GM21381 (cell line): ENCODE data around the gene CFAP73.

Source experiments
- ATAC-seq: cut with Tn5 transposase; IDR thresholded peaks from one replicate; pipeline ENCODE4 v1.9.1; 2021; ENCODE audit warnings: mild to moderate bottlenecking, moderate library complexity; ENCODE audit not compliant: unreplicated experiment

CFAP73 gene

GRCh38 chr12:113119980-113120669 lies 29.4 kb upstream of the CFAP73 start:
- no peak for ATAC-seq

GRCh38 chr12:113120670-113121370 lies 28.7 kb upstream of the CFAP73 start:
- ATAC-seq = no peak

- no peak for ATAC-seq
Measured at GRCh38 chr12:113127791-113128199, 21.7 kb upstream of the CFAP73 start.

GRCh38 chr12:113128802-113129663 lies 20.5 kb upstream of the CFAP73 start:
- no peak for ATAC-seq

GRCh38 chr12:113129664-113130456 lies 19.7 kb upstream of the CFAP73 start:
- ATAC-seq = no peak

- no peak for ATAC-seq
Measured at GRCh38 chr12:113130457-113131135, 18.9 kb upstream of the CFAP73 start.

GRCh38 chr12:113131556-113131955 lies 18.0 kb upstream of the CFAP73 start:
- ATAC-seq = no peak

GRCh38 chr12:113133036-113133435 lies 16.5 kb upstream of the CFAP73 start:
- no peak for ATAC-seq

GRCh38 chr12:113133666-113134065 lies 15.9 kb upstream of the CFAP73 start:
- ATAC-seq = no peak

- ATAC-seq = no peak
Measured at GRCh38 chr12:113134071-113134470, 15.5 kb upstream of the CFAP73 start.

- no peak for ATAC-seq
Measured at GRCh38 chr12:113134521-113134951, 15.0 kb upstream of the CFAP73 start.

- ATAC-seq = no peak
Measured at GRCh38 chr12:113135178-113136127, 14.1 kb upstream of the CFAP73 start, which contains the start of gene RASAL1. RASAL1 (minus strand) TSS chr12:113135761; CDS start chr12:113135462, 299 bp downstream.

GRCh38 chr12:113136128-113136989 lies 13.2 kb upstream of the CFAP73 start:
- ATAC-seq = no peak

GRCh38 chr12:113136990-113137511 lies 12.5 kb upstream of the CFAP73 start:
- ATAC-seq = no peak

- ATAC-seq = no peak
Measured at GRCh38 chr12:113137861-113138783, 11.4 kb upstream of the CFAP73 start.

- ATAC-seq = no peak
Measured at GRCh38 chr12:113138826-113139225, 10.7 kb upstream of the CFAP73 start.

GRCh38 chr12:113140706-113141105 lies 8.8 kb upstream of the CFAP73 start:
- no peak for ATAC-seq
